Pancreas (tissue), 10 donors: ENCODE results near the gene CCBE1. TPM values are rescaled to one million over a fixed set of nuclear protein-coding genes. Genes with fewer than 3 reads are reported as not detected.
"Not testable (repeated sequence)": the region's sequence is repeated elsewhere in the genome, so short reads cannot be mapped to it uniquely, and the experiment has no call there.

ENCODE experiments used
- ATAC-seq, 4 donors: fragments of 200-7000 bp; cut with Tn5 transposase; one replicate each; pipeline versions ENCODE4 v1.8.0 to v1.9.1; 2020; ENCODE audit warnings: mild to moderate bottlenecking in 4 of 4, moderate library complexity in 4 of 4
- DNase-seq, 6 donors: peaks; one replicate each; pipeline ENCODE4 v3.0.0-alpha.2; 2020
- FAIRE-seq: peaks from 2 replicates; lab custom pipeline; 2012; peaks lifted over from hg19 to GRCh38; lab: Jason Lieb, UNC
- H3K27ac ChIP-seq, 4 donors: fragments of 200-600 bp; sonication (generic); 1 replicate in 3 of 4; 2 replicates in 1 of 4; pipeline versions ENCODE4 v1.5.0 to v1.8.0; 2020
- H3K27me3 ChIP-seq, 4 donors: fragments of 200-600 bp; one replicate each; pipeline ENCODE4 v1.8.0; 2021
- H3K36me3 ChIP-seq, 3 donors: fragments of 200-600 bp; sonication (generic) in 1 of 3; one replicate each; pipeline versions ENCODE4 v1.5.0 to v1.8.0; 2020 to 2021
- H3K4me1 ChIP-seq, 3 donors: fragments of 200-600 bp; one replicate each; pipeline ENCODE4 v1.8.0; 2021
- H3K4me3 ChIP-seq, 4 donors: fragments of 200-600 bp; sonication (generic) in 2 of 4; one replicate each; pipeline versions ENCODE4 v1.5.0 to v1.8.0; 2020 to 2021
- H3K9me3 ChIP-seq, 4 donors: fragments of 200-600 bp; one replicate each; pipeline ENCODE4 v1.8.0; 2021
- whole genome bisulfite sequencing, 2 donors: extraction: QIAGEN DNeasy Blood & Tissue Kit; methylation state at CpG; one replicate each; pipeline ENCODE4 v1.1.7; 2013; 5-methylcytosine and 5-hydroxymethylcytosine counted together
- intact Hi-C, 3 donors: fragments of 100-400 bp; cut with DNase I; formaldehyde crosslinking; loops; one replicate each; pipeline versions ENCODE4 v1.11.1 to v1.14.2; 2022
- polyA plus RNA-seq, 2 donors: library from polyadenylated mRNA; stranded (reverse); fragments of 200-250 nt; gene quantifications; one replicate each; pipeline ENCODE4 v1.2.3, GENCODE V29; 2013
- total RNA-seq, 6 donors: library from RNA; stranded (reverse); fragmentation: NEBNext Ultra II Directional in 4 of 6; extraction: Animal tissue kit (Norgen Biotek cat#: 25700) in 4 of 6; gene quantifications; one replicate each; pipeline versions ENCODE4 v1.2.1 to v1.2.4, GENCODE V29; 2021 to 2023
- TF ChIP-seq, protein P1 (sequence below), 4 donors: fragments of 200-600 bp; sonication (generic) in 3 of 4; IDR thresholded peaks; one replicate each; pipeline versions ENCODE4 v1.5.0 to v1.8.0; 2021; ENCODE audit warnings: antibody characterized with exemption in 4 of 4
- donor health status: healthy with polysubstance abuse.
- donor health status: DM: no; HTN: no; CAD: no; lungs with moderate emphysema.
- donor health status: DM: no; HTN: no; CAD: no.
- donor health status: control.
- donor health status: control.
- donor health status: Bipolar disorder and iron deficiency.
- donor health status: DM: yes; HTN: yes; CAD: no.
- donor health status: DM: no; HTN: no; CAD: no.
- donor health status: DM: no; HTN: no; CAD: no.
- donor health status: DM: yes; HTN: yes; CAD: no.

CCBE1 gene
- total and polyA plus RNA-seq, 8 donors: 0.08 to 1.5 (median 0.59) TPM

DNA sequence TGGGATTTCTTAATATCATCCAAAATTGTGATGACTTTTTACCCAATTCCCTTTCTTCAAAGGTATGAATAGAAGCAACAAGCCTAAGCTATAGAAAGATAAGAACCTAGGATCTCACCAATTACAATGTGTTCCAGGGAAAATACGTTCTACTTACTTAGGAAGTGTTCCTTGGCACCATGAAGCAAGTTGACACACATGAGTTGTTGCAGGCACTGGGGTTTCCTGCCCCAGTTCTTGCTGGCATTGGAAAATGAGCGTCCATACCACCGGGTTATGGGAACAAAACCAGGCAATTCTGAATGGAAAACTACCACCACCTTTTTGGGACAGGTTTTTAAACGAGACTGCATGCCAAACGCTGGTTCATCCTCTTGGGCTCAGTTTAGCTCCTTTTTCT lies 46.2 kb downstream of the CCBE1 start:
- Histone ChIP-seq H3K9me3 (no peaks in the 10 kb centered on the region), H3K27ac (no peak overlapping the region), H3K4me1 (no peaks in the 10 kb centered on the region), H3K36me3 (no peaks in the 10 kb centered on the region), H3K4me3 (no peak overlapping the region), H3K27me3 (no peaks in the 10 kb centered on the region)
- intact Hi-C loops: no loop called here
- FAIRE-seq (no peak), ATAC-seq (no peak), DNase-seq (no peak)
- whole genome bisulfite sequencing, 2 donors: 56 to 64% methylated on average over 5 of the region's 5 CpGs
- TF ChIP-seq, protein P1, sequence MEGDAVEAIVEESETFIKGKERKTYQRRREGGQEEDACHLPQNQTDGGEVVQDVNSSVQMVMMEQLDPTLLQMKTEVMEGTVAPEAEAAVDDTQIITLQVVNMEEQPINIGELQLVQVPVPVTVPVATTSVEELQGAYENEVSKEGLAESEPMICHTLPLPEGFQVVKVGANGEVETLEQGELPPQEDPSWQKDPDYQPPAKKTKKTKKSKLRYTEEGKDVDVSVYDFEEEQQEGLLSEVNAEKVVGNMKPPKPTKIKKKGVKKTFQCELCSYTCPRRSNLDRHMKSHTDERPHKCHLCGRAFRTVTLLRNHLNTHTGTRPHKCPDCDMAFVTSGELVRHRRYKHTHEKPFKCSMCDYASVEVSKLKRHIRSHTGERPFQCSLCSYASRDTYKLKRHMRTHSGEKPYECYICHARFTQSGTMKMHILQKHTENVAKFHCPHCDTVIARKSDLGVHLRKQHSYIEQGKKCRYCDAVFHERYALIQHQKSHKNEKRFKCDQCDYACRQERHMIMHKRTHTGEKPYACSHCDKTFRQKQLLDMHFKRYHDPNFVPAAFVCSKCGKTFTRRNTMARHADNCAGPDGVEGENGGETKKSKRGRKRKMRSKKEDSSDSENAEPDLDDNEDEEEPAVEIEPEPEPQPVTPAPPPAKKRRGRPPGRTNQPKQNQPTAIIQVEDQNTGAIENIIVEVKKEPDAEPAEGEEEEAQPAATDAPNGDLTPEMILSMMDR (IDR thresholded peaks at IDR 0.05): no peak

DNA sequence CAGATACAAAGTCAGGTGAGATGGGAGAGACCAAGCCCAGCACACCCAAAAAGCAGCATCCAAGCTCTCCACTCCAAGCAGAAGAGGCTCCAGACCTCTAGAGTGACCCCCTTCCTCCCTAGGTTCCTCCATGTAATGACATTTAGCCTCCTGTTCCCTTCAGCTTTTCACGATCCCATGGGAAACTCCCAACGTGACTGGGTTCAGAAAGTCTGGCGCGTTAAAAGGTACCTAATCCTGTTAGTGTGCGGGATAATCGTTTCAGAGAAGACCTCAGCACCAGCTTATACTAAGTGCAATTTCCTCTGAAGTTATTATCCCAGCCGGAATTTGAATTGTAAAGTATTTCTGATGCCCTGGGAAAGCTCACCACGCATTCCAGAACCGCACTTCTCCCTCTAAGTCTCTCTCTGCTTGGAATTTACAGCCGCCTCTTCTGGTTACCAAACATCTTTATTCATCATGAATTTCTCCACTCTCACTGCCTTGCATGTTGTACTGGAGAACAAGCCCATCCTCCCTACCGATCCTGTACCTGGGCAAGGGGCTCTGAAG lies 46.9 kb downstream of the CCBE1 start:
- H3K27me3 ChIP-seq: no peaks in the 10 kb centered on the region
- H3K9me3 ChIP-seq: no peaks in the 10 kb centered on the region
- intact Hi-C loops: no loop called here
- no peak for FAIRE-seq
- DNase-seq: no peak
- H3K27ac ChIP-seq: no peak overlapping the region
- no peaks in the 10 kb centered on the region for H3K4me1 ChIP-seq
- 63 to 65% methylated on average over 11 of the region's 11 CpGs for WGBS, 2 donors
- H3K36me3 ChIP-seq: no peaks in the 10 kb centered on the region
- H3K4me3 ChIP-seq: no peak overlapping the region
- TF ChIP-seq, protein P1 (IDR thresholded peaks at IDR 0.05): no peak
- ATAC-seq: no peak

DNA sequence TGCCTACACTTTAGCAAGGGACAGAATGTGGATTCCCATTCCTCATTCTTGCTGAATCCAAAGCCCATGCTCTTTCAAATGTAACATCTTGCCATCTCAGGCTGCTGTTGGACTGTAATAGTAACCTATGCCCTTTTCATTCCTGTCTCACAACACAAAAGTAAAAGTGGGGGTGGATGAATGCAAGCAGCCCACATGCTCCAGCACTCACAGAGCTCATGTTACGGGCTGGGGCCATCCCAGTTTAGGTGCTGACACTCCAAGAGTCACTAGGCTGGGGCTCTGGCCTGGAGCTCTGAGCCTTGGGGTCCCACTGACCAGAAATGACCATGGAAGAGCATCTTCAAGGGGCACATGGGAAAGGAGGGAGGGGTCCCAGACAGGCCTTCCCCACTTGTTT lies 47.6 kb downstream of the CCBE1 start:
- FAIRE-seq: no peak

DNA sequence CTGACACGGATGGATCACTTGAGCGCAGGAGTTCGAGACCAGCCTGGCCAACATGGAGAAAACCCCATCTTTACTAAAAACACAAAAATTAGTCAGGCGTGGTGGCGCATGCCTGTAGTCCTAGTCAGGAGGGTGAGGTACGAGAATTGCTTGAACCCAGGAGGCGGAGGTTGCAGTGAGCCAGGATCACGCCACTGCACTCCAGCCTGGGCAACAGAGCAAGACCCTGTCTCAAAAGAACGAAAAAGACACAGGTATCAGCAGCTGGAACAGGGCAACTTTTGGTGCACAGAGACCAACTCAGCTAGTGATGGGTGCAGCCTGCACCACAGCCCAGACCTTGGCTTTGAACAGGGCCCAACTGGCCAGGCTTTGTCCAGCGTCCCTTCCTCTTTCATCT lies 48.8 kb downstream of the CCBE1 start:
- WGBS, 2 donors: 60 to 81% methylated on average over 10 of the region's 10 CpGs
- H3K9me3 ChIP-seq, H3K27me3 ChIP-seq, ATAC-seq, H3K4me1 ChIP-seq, FAIRE-seq, H3K36me3 ChIP-seq, H3K27ac ChIP-seq, intact Hi-C loops, DNase-seq, H3K4me3 ChIP-seq: not testable (repeated sequence)

More for the DNA sequence above, 47.6 kb downstream of the CCBE1 start:
- no peak for ATAC-seq
- Histone ChIP-seq H3K4me3 (no peak overlapping the region), H3K27ac (no peak overlapping the region), H3K9me3 (no peaks in the 10 kb centered on the region), H3K4me1 (no peaks in the 10 kb centered on the region), H3K36me3 (no peaks in the 10 kb centered on the region), H3K27me3 (no peaks in the 10 kb centered on the region)
- TF ChIP-seq, protein P1 (IDR thresholded peaks at IDR 0.05): no peak
- WGBS, 2 donors: 42 to 53% methylated on average over 1 of the region's 1 CpG
- intact Hi-C loops: no loop called here
- DNase-seq: no peak

DNA sequence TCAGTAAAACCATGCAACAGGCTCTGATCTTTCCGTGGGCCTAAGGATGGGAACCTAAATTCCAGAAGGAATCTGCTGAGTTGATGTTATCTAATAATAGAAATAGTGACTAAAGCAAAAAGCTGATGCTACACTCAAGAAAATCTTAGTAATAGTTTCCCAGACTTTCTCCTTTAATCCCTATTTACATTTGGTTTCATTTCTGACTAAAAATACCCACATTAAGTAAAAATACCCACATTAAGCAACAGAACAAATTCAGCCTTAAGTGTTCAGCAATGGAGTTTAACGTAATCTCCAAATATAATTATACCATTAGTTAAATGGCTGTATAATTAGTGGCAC lies 50.3 kb downstream of the CCBE1 start:
- FAIRE-seq (no peak), DNase-seq (no peak), ATAC-seq (no peak)
- Histone ChIP-seq H3K27ac (no peak overlapping the region), H3K27me3 (no peaks in the 10 kb centered on the region), H3K36me3 (no peaks in the 10 kb centered on the region), H3K4me1 (no peaks in the 10 kb centered on the region), H3K4me3 (no peak overlapping the region), H3K9me3 (no peaks in the 10 kb centered on the region)
- TF ChIP-seq, protein P1 (IDR thresholded peaks at IDR 0.05): no peak
- WGBS, 2 donors: 61 to 62% methylated on average over 2 of the region's 2 CpGs
- intact Hi-C loops: no loop called here
